HepG2 (cell line): ENCODE measurements around the gene ATP8A2.

ENCODE experiments used
- NFIC ChIP-seq: IDR thresholded peaks from 2 replicates; pipeline ENCODE4 v1.6.1; 2012; ENCODE audit warnings: mild to moderate bottlenecking, low read length, inconsistent platforms
- ZNF589 ChIP-seq: sonication (generic); formaldehyde crosslinking; conservative IDR thresholded peaks from 2 replicates; pipeline ENCODE4 v1.8.0; 2022; ENCODE audit warnings: mild to moderate bottlenecking, moderate library complexity, missing genetic modification reagents
- ZNF687 ChIP-seq: sonication (generic); formaldehyde crosslinking; IDR thresholded peaks from 2 replicates; pipeline ENCODE4 v1.5.1; 2020; ENCODE audit warnings: mild to moderate bottlenecking, missing genetic modification reagents, moderate library complexity

- TF ChIP-seq ZNF589: no peak
- no peak for TF ChIP-seq ZNF687 (CRISPR knock-in tag)
- no peak for TF ChIP-seq NFIC
Measured at GRCh38 chr13:25446261-25446660, 74.5 kb downstream of the ATP8A2 start.
